HG02623 (cell line): ENCODE data around the gene HSD11B1L.
"Not testable (repeated sequence)": the region's sequence is repeated elsewhere in the genome, so short reads cannot be mapped to it uniquely, and the experiment has no call there.

Source experiments
- ATAC-seq: cut with Tn5 transposase; IDR thresholded peaks from one replicate; pipeline ENCODE4 v1.9.1; 2021; ENCODE audit warnings: moderate library complexity; ENCODE audit not compliant: unreplicated experiment

The HSD11B1L gene

DNA sequence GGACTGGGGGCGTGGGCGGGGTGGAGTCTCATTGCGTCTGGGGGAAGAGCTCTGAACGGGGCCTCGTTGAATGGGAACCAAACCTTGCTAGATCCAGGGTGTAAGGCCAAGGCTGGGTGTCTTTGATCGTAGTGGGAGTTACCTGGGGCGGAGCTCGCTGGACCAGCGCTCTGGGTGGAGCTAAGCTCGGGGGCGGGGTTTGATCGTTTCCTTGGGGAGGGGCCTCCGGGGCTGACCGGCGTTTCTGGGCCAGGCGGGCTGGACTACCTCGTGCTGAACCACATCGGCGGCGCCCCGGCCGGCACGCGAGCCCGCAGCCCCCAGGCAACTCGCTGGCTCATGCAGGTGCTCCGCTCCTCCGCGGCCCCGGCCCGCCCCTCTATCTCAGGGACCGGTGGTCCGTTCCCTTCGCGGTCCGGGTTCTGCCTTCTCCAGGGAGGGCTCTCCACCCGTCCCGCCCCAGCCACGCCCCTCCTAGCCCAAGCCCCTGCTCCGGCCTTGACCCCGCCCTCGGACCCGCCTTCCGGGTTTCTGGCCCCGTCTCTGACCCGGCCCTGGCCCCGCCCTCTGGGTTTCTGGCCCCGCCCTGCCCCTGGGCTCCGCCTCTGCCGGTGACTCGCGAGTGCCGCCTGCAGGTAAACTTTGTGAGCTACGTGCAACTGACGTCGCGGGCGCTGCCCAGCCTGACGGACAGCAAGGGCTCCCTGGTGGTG, 6.0 kb downstream of the HSD11B1L start:
- ATAC-seq = peak; percentile 44

DNA sequence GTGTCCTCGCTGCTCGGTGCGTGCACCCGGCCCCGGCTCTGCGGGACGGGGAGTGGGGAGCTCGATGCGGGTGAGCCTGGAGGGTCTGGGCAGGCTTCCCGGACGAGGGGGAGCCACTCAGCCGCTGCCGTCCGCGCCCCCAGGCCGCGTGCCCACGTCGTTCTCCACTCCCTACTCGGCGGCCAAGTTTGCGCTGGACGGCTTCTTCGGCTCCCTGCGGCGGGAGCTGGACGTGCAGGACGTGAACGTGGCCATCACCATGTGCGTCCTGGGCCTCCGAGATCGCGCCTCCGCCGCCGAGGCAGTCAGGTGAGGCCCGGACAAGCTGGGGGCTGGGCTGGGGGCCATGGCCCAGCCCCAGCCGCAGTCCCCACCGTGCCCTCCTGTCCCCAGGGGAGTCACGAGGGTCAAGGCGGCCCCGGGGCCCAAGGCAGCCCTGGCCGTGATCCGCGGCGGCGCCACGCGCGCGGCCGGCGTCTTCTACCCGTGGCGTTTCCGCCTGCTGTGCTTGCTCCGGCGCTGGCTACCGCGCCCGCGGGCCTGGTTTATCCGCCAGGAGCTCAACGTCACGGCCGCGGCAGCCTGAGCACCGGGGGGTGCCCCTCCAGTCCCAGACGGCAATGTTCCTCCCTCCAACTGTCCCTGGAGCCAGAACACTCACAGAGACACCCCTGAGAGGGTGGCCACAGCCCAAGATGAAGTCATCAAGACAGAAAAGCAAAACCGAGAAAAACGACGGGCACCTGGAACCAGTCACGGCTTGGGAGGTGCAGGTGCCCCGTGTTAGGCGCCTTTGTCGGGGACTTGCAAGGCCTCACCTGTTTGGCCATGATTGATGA, 6.8 kb downstream of the HSD11B1L start:
- ATAC-seq = no peak

DNA sequence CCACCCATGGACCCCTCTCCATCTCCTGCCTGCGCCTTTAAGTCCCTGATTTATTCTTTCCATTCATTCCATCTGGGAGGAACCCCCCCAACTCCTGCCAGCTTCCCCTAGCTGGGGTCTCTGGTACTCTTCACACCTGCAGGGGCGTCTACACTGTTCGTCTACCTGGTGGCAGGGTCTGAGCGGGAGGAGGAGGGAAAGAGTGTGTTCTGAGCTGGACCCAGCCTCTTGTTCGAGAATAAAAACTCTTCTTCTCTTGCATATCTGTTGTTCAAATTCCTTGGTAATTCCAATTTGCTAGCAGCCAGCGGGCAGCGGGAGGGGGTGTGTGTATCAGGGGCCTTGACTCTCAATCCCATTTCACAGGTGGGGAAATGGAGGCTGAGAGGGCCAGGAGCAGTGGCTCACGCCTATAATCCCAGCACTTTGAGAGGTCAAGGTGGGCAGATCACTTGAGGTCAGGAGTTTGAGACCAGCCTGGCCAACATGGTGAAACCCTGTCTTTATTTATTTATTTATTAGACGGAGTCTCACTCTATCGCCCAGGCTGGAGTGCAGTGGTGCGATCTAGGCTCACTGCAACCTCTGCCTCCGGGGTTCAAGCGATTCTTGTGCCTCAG, 7.5 kb downstream of the HSD11B1L start:
- not testable (repeated sequence) for ATAC-seq

DNA sequence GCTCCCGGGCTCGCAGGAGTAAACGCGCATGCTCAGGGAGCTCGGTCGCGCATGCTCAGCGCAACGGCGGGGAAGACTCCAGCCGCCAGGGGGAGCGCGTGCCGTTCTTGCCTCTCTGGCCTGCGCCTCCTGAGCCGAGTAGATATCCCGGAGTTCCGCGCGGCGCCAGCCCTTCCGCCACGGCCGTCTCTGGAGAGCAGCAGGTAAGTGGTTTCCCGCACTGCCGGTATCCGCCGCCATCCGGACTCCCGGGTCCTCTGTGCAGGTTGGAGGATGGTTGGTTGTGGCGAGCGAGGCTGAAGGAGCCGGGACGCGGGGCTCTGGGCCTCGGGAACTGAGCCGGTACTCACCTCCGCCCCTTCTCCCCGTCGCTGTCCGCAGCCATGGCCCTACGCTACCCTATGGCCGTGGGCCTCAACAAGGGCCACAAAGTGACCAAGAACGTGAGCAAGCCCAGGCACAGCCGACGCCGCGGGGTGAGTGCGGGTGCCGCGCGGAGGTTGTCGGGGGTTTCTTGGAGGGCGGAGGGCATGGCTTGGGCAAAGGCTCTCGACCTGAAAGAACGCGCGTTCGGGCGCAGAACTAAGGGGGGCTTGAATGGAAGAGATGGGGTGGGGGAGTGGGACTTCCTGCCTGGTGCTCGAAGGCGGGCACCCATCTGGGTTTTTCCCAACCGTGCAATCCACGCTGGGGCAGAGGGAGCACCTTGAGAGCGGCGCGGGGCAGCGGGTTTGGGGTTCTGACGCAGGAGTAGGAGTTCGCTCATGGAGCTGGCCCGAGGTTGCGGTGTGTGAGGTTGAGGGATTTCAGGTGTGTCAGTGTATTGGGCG, 9.5 kb downstream of the HSD11B1L start, which contains the start of gene RPL36:
RPL36 (plus strand) TSS at position 171 of the 830 bp plus-strand sequence; CDS start at position 384, 213 bp downstream.
- peak; percentile 55 for ATAC-seq

DNA sequence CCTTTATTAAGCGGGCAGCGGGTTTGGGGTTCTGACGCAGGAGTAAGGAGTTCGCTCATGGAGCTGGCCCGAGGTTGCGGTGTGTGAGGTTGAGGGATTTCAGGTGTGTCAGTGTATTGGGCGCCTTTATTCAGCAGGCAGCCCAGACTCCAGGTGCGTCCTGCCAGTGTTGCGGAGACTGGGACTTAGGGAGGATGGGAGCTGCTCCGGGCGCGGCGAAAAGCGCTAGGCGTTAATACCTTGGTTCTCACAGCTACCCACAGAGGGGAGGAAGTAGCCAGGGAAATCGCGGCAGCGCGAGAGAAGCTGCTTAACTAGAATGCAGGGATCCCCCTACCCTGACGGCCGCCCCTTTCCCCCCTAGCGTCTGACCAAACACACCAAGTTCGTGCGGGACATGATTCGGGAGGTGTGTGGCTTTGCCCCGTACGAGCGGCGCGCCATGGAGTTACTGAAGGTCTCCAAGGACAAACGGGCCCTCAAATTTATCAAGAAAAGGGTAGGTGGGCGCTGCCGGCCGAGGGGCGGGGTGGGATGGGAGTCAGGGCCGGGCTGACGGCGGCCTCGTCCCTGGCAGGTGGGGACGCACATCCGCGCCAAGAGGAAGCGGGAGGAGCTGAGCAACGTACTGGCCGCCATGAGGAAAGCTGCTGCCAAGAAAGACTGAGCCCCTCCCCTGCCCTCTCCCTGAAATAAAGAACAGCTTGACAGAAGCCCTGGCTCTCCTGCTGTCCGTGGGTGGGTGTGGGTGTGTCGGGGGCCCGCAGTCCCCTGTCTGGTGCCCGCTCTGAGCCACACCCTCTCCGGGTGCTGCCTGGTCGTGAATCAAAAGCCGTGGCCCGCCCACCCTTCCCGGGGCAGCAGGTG, 10.4 kb downstream of the HSD11B1L start:
- ATAC-seq = no peak

DNA sequence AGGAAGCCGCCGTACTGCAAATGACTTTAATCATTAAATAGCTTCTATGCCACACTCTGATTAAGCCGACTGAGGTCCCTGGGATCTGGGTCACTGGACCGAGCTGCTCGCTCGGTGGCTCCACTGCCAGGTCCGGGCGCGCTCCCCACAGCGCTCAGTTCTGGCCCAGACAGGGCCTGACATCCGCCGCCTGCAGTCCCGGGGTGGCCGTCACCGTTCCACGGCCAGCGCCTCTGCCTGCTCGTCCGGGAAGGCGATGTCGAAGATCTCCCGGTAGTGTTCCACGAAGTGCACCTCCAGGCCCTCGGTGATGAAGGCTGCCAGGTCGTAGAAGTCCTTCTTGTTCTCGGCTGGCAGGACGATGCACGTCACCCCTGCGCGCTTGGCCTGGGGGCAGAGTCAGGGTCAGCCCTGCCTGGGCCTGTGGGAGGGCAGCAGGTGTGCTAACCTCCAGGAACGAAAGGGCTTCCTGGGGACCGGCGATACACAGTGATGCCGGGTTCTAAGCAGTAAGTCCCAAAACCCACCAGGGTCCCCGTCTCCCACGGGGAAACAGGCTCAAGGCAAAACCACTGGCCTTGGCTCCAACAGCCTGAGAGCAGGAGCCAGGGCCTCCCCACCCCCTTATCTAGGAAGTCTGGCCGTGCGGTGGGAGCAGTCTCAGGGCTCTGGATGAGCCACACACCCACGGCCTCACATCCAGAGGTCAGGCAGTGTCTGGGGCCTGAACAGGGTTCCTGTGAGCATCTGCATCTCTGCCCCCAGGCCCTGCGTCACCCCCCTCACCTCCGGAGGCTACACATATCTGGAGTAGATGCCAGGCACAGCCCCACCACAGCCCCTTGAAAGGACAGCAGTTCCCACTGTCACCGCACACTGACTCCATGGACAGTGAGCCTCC, 11.2 kb downstream of the HSD11B1L start:
- ATAC-seq = no peak

DNA sequence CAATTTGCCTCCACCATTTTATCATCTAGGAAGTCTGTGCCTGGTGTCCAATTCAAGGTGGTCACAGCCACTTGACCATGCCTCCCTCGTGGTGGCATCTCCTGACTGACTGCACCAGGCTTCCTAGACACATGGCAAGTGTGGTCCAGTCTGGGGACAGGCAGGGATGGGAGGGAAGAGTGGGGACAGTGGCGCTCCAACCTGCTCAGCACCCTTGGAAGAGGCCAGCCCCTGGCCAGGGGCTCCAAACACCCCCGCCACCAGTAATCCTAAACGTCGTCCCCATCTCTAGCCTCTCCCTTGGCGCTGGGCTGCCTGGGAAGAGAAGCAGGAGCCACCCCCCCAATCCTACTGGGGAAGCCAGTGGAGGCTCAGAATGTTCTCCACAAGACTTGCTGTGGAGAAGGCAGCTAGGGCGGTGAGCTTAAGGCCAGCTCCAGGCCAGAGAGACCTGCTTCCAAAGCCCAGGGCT, 11.9 kb downstream of the HSD11B1L start:
- ATAC-seq = no peak

DNA sequence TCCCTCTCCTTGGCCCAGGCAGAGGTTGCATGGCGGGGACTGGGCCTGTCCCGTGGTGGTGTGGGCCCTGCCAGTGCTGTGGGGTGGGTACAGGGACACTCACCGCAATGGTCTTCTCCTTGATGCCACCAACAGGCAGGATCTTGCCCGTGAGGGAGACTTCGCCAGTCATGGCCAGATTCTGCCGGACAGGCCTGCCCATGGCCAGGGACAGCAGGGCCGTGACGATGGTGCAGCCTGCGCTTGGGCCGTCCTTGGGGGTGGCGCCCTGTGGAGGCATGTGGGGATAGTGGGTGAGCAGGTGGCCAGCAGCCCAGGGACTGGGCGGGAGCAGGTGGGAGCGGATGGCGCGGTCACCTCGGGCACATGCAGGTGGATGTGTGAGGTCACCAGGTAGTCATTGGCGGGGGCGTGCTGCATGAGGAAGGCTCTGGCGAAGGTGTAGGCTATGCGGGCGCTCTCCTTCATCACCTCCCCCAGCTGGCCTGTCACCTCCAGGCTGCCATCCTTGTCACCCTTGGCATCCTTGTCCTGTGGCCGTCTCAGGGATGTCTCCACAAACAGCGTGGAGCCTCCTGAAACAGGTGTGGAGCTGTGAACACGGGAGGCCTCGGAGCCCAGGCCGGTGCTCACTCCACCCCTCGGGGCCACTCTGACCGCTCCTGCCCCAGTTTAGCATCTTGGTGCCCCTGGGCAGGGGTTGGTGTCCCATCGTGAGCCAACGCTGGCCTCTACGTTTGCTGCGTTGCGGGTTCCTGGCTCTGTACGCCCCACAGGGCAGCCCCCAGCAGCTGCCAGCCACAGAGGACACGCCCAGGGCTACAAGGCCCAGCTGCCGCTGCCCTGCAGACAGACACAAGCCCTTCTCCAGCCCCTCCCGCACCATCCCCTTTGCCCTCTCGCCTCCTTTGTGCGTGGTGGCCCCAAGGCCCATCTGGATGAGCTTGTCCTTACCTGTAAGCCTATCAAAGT, 12.7 kb downstream of the HSD11B1L start:
- ATAC-seq = no peak

DNA sequence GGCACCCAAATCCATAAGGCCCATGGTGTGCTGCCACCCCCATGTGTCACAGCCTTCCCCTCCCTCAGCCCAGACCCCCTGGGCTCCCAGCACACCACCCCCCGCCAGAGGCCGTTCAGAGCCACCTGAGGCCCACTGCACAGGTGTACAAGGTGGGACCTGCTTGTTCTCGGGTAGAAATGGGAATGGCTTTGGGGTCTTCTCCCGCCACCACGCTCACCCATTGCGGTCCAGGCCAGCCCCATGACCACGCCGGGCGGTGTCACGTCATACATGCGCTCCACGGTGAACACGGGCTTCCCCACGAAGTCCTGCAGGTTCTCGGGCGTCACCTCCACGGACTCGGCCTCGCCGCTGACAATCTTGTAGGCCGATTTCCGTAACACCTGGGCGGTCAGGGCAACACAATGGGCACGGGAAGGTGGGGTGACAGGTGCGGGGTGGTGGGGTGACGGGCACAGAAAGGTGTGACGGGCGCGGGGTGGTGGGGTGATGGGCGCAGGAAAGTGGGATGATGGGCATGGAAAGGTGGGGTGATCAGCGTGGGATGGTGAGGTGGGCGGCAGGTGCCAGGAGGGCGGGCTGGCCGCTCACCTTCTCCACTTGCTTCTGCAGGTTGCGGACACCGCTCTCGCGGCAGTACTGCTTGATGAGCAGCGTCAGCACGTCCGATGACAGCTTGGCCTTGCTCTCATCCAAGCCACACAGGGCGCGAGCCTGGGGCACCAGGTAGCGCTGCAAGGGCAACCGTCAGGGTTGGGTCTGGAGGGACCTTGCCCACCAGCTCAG, 13.5 kb downstream of the HSD11B1L start:
- no peak for ATAC-seq

DNA sequence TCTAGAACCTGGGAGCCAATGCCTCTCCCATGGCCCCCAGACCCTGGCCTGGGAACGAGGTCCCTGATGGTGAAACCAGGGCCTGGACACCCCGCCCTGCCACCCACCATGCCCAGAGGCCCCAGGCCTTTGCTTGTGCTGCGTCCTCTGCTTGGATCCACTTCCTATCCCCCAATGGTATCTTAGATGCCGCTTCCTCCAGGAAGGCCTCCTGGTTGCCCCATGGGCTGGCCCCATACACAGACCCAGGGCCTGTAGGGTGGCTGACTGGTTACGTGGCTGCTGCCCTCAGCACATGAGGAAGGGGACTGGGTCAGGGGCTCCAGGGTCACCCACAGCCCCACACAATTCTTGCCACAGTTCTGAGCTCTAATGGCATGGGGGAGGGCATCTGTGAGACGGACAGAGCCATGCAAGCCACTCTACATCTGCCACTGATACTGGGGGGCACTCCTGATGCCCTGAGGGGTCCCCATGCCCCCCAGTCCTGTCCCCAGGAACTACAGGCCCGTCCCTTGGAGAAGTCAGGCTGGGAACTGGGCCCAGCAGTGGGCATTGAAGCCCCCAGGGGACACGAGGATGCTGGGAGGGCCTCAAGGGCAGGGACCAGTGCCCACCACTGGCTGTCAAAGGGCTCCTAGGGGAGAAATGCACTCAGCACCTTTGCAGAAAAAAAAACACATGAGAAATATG, 14.3 kb downstream of the HSD11B1L start:
- ATAC-seq = no peak

DNA sequence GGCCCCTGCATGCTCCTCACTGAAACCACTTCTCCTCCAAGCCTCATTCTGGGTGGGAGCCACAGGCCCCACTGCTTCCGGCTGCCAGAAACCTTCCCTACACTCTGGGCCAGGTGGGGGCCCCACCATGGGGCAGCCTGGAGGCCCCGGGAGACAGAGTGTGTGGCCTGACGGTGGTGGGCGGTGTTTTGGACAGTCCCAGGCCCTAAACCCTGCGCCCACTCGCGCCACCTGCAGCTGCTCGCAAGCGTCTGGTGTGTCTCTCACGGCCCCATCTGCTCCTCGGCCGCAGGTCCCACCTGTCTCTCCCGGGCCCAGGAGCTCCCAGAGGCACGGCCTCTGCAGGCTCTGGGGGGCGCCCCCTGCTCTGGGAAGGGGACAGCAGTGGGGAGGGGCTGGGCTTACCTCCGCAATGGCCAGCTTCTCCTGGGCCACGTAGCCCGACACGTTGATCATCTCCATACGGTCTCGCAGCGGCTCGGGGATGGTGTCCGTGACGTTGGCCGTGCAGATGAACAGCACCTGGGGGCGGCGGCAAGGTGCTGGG, 14.9 kb downstream of the HSD11B1L start:
- no peak for ATAC-seq

DNA sequence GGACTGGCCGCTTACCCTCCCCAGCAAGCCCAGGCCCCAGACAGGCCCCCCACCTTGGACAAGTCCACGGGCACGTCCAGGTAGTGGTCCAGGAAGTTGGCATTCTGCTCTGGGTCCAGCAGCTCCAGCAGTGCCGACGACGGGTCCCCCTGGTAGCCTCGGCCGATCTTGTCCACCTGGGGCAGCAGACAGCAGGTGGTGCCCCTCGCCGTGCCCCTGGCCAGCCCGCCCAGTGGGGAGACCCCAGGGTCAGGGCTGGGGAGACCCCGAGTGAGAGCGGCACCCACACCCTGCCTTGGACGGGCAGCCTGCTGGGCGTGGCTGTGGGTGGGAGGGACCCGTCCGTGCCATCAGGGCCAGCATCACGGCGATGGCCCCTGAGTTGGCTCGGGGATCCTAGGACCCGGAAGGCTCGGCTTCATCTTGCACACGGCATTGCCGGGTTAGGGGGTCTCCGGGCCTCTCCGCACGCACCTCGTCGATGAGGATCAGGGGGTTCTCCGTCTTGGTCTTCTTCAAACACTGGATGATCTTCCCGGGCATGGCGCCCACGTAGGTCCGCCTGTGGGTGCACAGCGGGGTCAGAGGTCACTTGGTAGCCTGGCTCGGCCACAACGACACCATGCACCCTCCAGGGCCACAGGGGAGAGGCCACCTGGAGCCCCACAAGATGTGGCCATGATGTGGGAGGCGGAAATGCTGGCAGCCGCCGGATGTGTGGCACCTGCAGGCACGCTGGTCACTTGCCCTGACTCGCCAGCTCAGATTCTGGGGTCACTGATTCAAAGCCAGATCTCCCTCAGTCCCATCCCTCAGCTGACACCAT, 15.6 kb downstream of the HSD11B1L start:
- ATAC-seq = no peak

DNA sequence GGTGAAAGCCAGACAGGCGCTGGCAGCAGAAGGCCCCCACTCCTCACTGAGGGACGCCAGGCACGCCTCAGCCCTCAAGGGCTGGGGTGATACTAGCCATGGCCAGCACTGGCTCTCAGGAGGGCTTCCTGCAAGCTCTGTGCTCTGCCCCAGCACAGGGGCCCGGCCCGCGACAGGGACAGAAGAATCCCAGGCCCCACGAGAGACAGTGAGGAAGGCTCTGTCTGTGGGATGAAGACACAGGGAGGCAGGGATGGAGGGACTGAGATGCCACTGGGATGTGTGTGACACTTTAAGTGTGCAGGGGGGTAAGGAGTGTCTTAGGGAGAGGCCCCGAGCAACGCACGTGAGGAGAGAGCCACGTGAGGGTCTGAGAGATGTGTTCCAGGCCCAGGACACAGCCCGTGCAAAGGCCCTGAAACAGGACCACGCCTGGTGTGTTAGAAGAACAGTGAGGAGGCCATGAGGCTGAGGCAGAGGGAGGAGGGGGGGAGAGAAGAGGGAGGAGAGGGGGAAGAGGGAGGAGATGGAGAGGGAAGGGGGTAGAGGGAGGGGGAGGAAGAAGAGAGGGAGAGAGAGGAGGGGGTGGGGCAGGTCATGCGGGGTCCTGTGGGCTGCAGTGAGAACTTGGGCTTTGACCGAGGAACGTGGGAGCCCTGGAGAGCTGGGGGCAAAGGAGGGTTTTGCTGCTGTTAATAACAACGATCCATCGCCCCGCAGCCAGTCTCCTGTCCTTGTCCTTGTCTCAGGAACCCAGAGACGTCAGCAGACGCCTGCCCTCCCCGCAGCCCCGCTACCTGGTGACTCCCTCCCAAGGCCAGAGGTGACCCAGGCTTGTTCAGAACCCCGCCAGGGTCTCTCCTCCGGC, 16.4 kb downstream of the HSD11B1L start:
- ATAC-seq = no peak
